Omental fat pad (tissue), 4 donors: ENCODE results near the gene TNRC6A. TPM values are rescaled to one million over a fixed set of nuclear protein-coding genes. Genes with fewer than 3 reads are reported as not detected.
A peak's percentile ranks its signal among the peaks of the same experiment; 100 is the strongest.
"Not testable (repeated sequence)": the region's sequence is repeated elsewhere in the genome, so short reads cannot be mapped to it uniquely, and the experiment has no call there.

Experiments used
- ATAC-seq: fragments of 150-250 bp; one replicate; pipeline ENCODE4 v1.9.1; 2016; ENCODE audit warnings: mild to moderate bottlenecking, moderate library complexity; ENCODE audit not compliant: low FRiP score
- DNase-seq: peaks from one replicate; pipeline ENCODE4 v3.0.0-alpha.2; 2019; ENCODE audit warnings: low spot score
- total RNA-seq, 4 donors: library from RNA; depleted of rRNA; stranded (reverse); fragments of >200 nt; gene quantifications; one replicate each; pipeline ENCODE4 v1.1.0, GENCODE V29; 2016
- TF ChIP-seq, protein P1 (sequence below), 3 donors: fragments of 450-650 bp; IDR thresholded peaks; one replicate each; pipeline ENCODE4 v1.5.1; 2016 to 2017; ENCODE audit warnings: antibody characterized with exemption in 3 of 3, mild to moderate bottlenecking in 3 of 3, moderate library complexity in 2 of 3

The TNRC6A gene
- total RNA-seq, 4 donors from 2014 or later, result 30.7 to 89.5 (median 53.0) TPM

DNA sequence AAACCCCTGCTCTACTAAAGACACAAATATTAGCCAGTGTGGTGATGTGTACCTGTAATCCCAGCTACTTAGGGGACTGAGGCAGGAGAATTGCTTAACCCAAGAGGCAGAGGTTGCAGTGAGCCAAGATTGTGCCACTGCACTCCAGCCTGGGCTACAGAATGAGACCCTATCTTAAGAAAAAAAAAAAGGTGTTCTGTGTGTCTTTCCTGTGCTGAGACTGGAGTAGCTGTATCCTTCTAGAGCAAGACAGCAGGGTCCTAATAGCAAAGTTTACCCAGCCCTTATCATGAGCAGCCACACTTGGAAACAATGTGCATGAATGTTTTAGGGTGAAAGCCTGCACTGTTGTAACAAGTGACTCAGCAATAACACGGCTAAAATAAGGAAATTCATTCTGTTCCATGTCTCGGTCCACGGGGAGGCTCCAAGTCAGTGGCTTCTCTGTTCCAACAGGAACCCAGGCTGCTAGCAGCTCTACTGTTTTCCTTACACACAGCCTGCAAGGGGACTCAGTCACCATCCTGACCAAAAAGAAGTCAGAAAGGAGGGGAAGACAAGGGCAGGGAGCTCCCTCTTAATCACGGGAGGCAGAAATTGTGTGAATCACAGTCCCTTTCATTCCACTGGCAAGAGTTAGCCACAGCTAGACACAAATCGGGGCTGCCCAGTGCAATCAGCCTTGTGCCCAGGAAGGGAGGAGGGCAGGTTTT is 109.3 kb downstream of the TNRC6A start:
- TF ChIP-seq, protein P1, sequence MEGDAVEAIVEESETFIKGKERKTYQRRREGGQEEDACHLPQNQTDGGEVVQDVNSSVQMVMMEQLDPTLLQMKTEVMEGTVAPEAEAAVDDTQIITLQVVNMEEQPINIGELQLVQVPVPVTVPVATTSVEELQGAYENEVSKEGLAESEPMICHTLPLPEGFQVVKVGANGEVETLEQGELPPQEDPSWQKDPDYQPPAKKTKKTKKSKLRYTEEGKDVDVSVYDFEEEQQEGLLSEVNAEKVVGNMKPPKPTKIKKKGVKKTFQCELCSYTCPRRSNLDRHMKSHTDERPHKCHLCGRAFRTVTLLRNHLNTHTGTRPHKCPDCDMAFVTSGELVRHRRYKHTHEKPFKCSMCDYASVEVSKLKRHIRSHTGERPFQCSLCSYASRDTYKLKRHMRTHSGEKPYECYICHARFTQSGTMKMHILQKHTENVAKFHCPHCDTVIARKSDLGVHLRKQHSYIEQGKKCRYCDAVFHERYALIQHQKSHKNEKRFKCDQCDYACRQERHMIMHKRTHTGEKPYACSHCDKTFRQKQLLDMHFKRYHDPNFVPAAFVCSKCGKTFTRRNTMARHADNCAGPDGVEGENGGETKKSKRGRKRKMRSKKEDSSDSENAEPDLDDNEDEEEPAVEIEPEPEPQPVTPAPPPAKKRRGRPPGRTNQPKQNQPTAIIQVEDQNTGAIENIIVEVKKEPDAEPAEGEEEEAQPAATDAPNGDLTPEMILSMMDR (IDR thresholded peaks at IDR 0.05), result no peak
- peak; percentile 79 for ATAC-seq
- DNase-seq, result no peak

DNA sequence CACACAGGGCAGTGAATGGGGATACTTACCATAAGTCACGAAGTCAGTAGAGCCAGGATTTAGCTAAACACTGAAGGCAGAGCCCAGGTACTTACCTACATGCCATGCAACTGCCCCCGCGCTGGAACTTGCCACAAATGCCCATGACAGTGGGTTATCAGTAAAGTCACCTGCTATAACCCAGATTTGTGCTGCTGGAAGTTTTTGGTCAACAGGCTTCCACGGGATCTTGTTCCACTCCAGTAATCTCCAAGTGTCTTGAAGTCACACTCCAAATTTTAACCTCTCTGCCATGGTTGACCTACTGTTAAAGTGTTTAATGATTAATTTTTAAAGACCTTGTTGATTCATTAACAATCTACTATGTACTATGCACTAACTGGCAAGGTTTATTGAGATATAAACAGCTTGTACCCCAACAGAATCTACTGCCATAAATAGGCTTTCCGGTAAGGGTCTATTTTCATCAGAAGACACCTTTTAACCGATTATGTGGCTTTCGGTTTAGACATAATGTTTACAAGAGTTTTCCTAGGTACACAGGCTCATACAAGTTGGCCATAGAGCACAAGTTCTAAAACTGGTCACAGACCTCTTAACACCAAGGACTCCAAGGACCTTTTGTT is 110.0 kb downstream of the TNRC6A start:
- ATAC-seq, result no peak
- TF ChIP-seq, protein P1 (IDR thresholded peaks at IDR 0.05), result no peak

DNA sequence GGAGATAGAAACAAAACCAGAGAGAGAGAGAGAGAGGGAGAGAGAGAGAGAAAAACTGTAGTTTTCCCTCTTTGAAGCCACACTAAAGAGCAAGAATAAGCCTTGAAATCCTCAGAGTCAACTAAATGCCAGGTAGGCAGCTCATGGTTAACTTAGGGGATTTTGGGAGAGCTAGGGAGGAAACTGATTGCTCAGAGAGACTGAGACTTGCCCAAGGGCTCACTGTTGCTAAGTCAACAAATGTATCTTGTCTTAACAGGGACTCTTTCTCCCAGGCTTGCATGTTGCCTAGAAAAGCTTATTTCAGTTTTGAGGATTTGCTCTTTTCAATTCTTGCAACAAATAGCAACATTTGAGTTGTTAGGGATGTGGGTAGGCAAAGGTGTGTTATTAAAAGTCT is 111.8 kb downstream of the TNRC6A start:
- TF ChIP-seq, protein P1 (IDR thresholded peaks at IDR 0.05), result no peak
- no peak for DNase-seq
- ATAC-seq, result no peak

More for the DNA sequence above, 110.0 kb downstream of the TNRC6A start:
- no peak for DNase-seq

DNA sequence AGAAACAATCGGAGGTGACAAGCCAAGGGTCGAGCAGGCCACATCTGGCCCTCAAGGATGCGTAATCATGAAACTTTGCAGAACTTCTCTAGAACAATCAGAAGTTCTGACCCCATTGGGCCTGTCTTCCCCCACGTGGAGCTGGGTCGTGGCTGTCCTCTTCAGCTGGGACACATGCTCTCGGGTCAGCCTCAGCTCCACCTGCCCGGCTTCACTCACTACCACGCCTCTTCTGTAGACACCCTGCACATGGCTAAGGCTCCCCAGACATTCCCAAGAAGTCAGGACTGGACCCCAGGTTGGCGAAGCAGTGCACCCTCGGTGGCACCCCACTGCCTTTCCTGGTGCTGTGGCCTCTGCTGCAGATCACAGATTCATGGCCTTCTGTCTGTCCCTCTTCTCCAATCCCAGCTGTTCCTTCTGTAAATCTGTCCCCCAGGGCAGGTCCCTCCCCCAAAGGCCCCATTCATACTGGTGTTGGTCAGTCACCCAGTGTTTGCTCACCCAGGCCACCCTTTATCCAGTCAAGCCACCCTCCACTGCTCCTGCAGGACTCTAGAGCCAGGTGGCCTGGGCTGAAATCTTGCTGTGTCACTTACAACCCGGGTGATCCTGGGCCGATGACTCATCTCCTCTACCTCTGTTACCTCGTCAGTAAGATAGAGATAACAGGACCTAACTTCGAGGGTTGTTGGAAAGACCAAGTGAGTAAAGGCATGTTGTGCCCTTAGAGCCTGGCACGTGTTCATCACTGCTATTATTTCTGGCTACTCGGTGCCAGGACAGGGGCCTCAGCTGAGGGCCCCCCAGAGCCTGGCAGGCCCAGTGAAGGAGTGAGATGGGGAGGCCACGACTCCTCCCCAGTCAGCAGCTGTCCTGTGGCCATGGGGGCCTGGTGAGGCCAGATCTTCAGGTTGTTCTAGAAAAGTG is 114.9 kb downstream of the TNRC6A start:
- no peak for ATAC-seq

DNA sequence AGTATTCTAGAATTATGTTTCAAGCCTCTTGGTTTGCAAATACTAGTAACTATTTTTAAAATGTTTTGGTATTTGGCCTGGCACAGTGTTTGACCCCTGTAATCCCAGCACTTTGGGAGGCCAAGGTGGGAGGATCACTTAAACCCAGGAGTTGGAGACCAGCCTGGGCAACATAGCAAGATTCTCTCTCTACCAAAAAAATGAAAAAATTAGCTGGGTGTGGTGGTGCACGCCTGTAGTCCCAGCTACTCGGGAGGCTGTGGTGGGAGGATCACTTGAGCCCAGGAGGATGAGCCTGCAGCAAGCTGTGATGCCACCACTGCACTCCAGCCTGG is 115.5 kb downstream of the TNRC6A start:
- DNase-seq, ATAC-seq: not testable (repeated sequence)

More for the DNA sequence above, 114.9 kb downstream of the TNRC6A start:
- TF ChIP-seq, protein P1 (IDR thresholded peaks at IDR 0.05), result no peak
- DNase-seq, result no peak

DNA sequence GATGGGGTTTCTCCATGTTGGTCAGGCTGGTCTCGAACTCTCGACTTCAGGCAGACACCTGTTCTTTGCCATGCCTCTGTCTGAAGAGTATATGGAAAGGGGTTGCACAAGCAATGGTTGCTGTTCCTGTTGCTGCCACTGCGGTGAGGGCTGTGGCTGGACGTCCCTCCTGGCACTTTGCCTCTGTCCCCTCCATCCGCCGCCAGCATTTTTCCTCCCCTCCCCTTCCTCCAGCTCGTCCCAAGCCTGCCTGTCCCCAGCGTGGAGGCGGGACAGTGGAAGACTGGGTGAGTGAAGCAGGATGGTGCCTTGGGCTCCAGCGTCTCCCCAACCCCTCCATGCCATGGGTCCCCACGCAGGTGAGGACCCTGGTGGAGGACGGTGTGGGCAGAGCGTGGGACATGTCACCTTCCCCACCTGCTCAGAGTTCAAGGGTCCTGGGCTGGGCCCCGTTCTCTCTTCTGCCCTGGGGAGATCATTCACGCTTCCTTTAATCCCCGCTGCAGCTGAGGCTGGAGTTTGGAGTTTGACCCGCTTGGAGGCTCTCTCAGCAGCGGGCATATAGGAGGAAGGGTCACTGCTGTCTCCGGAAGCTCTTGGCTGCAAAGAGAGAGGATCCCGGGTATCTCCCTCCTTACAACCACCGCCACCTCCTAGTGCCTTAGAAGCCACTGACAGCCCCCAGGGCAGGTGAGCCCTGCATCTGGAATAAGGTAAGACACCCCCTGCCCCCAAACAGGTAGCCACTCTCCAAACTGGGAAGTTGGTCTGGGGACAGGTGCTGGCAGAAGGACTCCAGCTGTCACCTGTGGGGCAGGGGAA is 116.5 kb downstream of the TNRC6A start, which contains the start of gene SLC5A11:
TSS of gene SLC5A11 (plus strand) at position 238 of the 822 bp plus-strand sequence. CDS start 12,681 bp downstream, outside the sequence.
- TF ChIP-seq, protein P1 (IDR thresholded peaks at IDR 0.05), result no peak
- no peak for ATAC-seq
- no peak for DNase-seq
